HepG2 (cell line): Measurements from ENCODE around the gene VPS11. TPM values are rescaled to one million over a fixed set of nuclear protein-coding genes. Genes with fewer than 3 reads are reported as not detected.

ENCODE experiments used
- BHLHE40 ChIP-seq: IDR thresholded peaks from 2 replicates; pipeline ENCODE4 v1.6.1; 2011; ENCODE audit warnings: low read length, improper control_type of control experiment
- CEBPG ChIP-seq: IDR thresholded peaks from 2 replicates; pipeline ENCODE4 v1.6.1; 2016
- GZF1 ChIP-seq: sonication (generic); formaldehyde crosslinking; IDR thresholded peaks from 2 replicates; pipeline ENCODE4 v1.5.1; 2020; ENCODE audit warnings: mild to moderate bottlenecking, missing genetic modification reagents
- NR2C2 ChIP-seq: sonication (generic); formaldehyde crosslinking; IDR thresholded peaks from 2 replicates; pipeline ENCODE4 v1.4.0; 2020; ENCODE audit warnings: missing genetic modification reagents, mild to moderate bottlenecking, moderate library complexity, borderline replicate concordance
- SETDB1 ChIP-seq: sonication (generic); formaldehyde crosslinking; IDR thresholded peaks from 2 replicates; pipeline ENCODE4 v1.5.1; 2020; ENCODE audit warnings: missing genetic modification reagents, mild to moderate bottlenecking, borderline replicate concordance
- SIN3A ChIP-seq: IDR thresholded peaks from 2 replicates; pipeline ENCODE4 v1.6.1; 2011; ENCODE audit warnings: low read depth, mild to moderate bottlenecking, control low read depth, low read length, borderline replicate concordance
- SNAPC2 ChIP-seq: sonication (generic); formaldehyde crosslinking; IDR thresholded peaks from 2 replicates; pipeline ENCODE4 v1.8.1; 2022; ENCODE audit warnings: mild to moderate bottlenecking, missing genetic modification reagents
- SNRNP70 ChIP-seq: fragments of 200-400 bp; formaldehyde crosslinking; IDR thresholded peaks from 2 replicates; pipeline ENCODE4 v1.6.1; 2017; ENCODE audit warnings: mild to moderate bottlenecking, low read depth, low read length, moderate library complexity
- SP5 ChIP-seq: IDR thresholded peaks from 2 replicates; pipeline ENCODE4 v1.6.1; 2016; ENCODE audit warnings: low read depth, borderline replicate concordance
- TBL1XR1 ChIP-seq: fragments of 150-350 bp; IDR thresholded peaks from 2 replicates; pipeline ENCODE4 v1.6.1; 2014; ENCODE audit warnings: borderline replicate concordance, low read length; ENCODE audit not compliant: partially characterized antibody
- TCF7 ChIP-seq: sonication (generic); IDR thresholded peaks from 2 replicates; pipeline ENCODE4 v1.6.1; 2016; ENCODE audit warnings: antibody characterized with exemption, low read depth
- ZBTB7B ChIP-seq: sonication (generic); formaldehyde crosslinking; IDR thresholded peaks from 2 replicates; pipeline ENCODE4 v1.4.0; 2020; ENCODE audit warnings: missing genetic modification reagents
- ZFY ChIP-seq: sonication (generic); formaldehyde crosslinking; IDR thresholded peaks from 2 replicates; pipeline ENCODE4 v1.4.0; 2020; ENCODE audit warnings: missing genetic modification reagents
- ZNF136 ChIP-seq: sonication (generic); formaldehyde crosslinking; IDR thresholded peaks from 2 replicates; pipeline ENCODE4 v1.8.1; 2022; ENCODE audit warnings: low read depth, mild to moderate bottlenecking, moderate library complexity, missing genetic modification reagents
- ZNF180 ChIP-seq: sonication (generic); formaldehyde crosslinking; IDR thresholded peaks from 2 replicates; pipeline ENCODE4 v1.4.0; 2020; ENCODE audit warnings: low read depth, missing genetic modification reagents, borderline replicate concordance
- ZNF274 ChIP-seq: sonication (generic); formaldehyde crosslinking; IDR thresholded peaks from 2 replicates; pipeline ENCODE4 v1.5.1; 2020; ENCODE audit warnings: mild to moderate bottlenecking, missing genetic modification reagents
- ZNF3 ChIP-seq: IDR thresholded peaks from 2 replicates; pipeline ENCODE4 v1.7.0; 2017; ENCODE audit warnings: inconsistent platforms
- ZNF549 ChIP-seq: sonication (generic); formaldehyde crosslinking; IDR thresholded peaks from 2 replicates; pipeline ENCODE4 v1.5.0; 2020; ENCODE audit warnings: missing genetic modification reagents
- ZNF550 ChIP-seq: sonication (generic); formaldehyde crosslinking; IDR thresholded peaks from 2 replicates; pipeline ENCODE4 v1.4.0; 2020; ENCODE audit warnings: mild to moderate bottlenecking, missing genetic modification reagents, borderline replicate concordance
- ZNF614 ChIP-seq: IDR thresholded peaks from 2 replicates; pipeline ENCODE4 v1.6.1; 2018; ENCODE audit warnings: missing biosample characterization, missing genetic modification reagents, inconsistent platforms, borderline replicate concordance
- ZNF703 ChIP-seq: sonication (generic); formaldehyde crosslinking; IDR thresholded peaks from 2 replicates; pipeline ENCODE4 v1.5.1; 2020; ENCODE audit warnings: missing genetic modification reagents, mild to moderate bottlenecking, moderate library complexity, borderline replicate concordance
- ZNF772 ChIP-seq: sonication (generic); formaldehyde crosslinking; IDR thresholded peaks from 2 replicates; pipeline ENCODE4 v1.5.0; 2020; ENCODE audit warnings: mild to moderate bottlenecking, missing genetic modification reagents
- ZSCAN12 ChIP-seq: sonication (generic); formaldehyde crosslinking; IDR thresholded peaks from 2 replicates; pipeline ENCODE4 v1.9.0; 2021; ENCODE audit warnings: mild to moderate bottlenecking, missing genetic modification reagents
- polyA plus RNA-seq, 8 experiments: library from polyadenylated mRNA; depleted of rRNA in 3 of 8; stranded (reverse) in 7 of 8; unstranded in 1 of 8; fragments of >200 nt; fragmentation: Illumina TruSeq in 4 of 8; extraction: Trizol in 4 of 8; gene quantifications; 2 replicates each; pipeline versions ENCODE4 v1.2.1 to v1.2.3, GENCODE V29; 2011 to 2016; ENCODE audit warnings: low read depth in 4 of 8, missing spikeins in 1 of 8, mixed read lengths in 1 of 8; ENCODE audit not compliant: insufficient read depth in 1 of 8
- total RNA-seq, 5 experiments: library from RNA; depleted of rRNA; stranded (reverse); fragments of >200 nt; fragmentation: Illumina TruSeq; extraction: Trizol; gene quantifications; 2 replicates each; pipeline ENCODE4 v1.2.3, GENCODE V29; 2016; ENCODE audit warnings: low read depth in 1 of 5
- TF ChIP-seq, protein P1 (sequence below): IDR thresholded peaks from 2 replicates; pipeline ENCODE4 v1.6.1; 2016; ENCODE audit warnings: low read depth, missing genetic modification reagents, missing compliant biosample characterization
- TF ChIP-seq, protein P2 (sequence below): sonication (generic); formaldehyde crosslinking; IDR thresholded peaks from 2 replicates; pipeline ENCODE4 v1.9.0; 2021; ENCODE audit warnings: missing genetic modification reagents, mild to moderate bottlenecking, borderline replicate concordance

VPS11 gene
- total and polyA plus RNA-seq, 2 of the 13 experiments (the other 11 are each of a cell fraction or from before 2014, with no cell fraction given), result 13.7 to 21.6 TPM

- TF ChIP-seq, protein P1, sequence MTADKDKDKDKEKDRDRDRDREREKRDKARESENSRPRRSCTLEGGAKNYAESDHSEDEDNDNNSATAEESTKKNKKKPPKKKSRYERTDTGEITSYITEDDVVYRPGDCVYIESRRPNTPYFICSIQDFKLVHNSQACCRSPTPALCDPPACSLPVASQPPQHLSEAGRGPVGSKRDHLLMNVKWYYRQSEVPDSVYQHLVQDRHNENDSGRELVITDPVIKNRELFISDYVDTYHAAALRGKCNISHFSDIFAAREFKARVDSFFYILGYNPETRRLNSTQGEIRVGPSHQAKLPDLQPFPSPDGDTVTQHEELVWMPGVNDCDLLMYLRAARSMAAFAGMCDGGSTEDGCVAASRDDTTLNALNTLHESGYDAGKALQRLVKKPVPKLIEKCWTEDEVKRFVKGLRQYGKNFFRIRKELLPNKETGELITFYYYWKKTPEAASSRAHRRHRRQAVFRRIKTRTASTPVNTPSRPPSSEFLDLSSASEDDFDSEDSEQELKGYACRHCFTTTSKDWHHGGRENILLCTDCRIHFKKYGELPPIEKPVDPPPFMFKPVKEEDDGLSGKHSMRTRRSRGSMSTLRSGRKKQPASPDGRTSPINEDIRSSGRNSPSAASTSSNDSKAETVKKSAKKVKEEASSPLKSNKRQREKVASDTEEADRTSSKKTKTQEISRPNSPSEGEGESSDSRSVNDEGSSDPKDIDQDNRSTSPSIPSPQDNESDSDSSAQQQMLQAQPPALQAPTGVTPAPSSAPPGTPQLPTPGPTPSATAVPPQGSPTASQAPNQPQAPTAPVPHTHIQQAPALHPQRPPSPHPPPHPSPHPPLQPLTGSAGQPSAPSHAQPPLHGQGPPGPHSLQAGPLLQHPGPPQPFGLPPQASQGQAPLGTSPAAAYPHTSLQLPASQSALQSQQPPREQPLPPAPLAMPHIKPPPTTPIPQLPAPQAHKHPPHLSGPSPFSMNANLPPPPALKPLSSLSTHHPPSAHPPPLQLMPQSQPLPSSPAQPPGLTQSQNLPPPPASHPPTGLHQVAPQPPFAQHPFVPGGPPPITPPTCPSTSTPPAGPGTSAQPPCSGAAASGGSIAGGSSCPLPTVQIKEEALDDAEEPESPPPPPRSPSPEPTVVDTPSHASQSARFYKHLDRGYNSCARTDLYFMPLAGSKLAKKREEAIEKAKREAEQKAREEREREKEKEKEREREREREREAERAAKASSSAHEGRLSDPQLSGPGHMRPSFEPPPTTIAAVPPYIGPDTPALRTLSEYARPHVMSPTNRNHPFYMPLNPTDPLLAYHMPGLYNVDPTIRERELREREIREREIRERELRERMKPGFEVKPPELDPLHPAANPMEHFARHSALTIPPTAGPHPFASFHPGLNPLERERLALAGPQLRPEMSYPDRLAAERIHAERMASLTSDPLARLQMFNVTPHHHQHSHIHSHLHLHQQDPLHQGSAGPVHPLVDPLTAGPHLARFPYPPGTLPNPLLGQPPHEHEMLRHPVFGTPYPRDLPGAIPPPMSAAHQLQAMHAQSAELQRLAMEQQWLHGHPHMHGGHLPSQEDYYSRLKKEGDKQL (CRISPR knock-in tag), result no peak
- TF ChIP-seq TBL1XR1 (no peak), ZBTB7B (CRISPR knock-in tag) (no peak; the same call in 1 of the 2 replicates), NR2C2 (CRISPR knock-in tag) (peak; percentile 100), ZNF772 (peak; percentile 35; the same call in 1 of the 2 replicates), ZNF550 (CRISPR knock-in tag) (no peak), SP5 (CRISPR knock-in tag) (peak; percentile 60), CEBPG (CRISPR knock-in tag) (no peak), TCF7 (peak; percentile 28; the same call in 1 of the 2 replicates), ZNF614 (CRISPR knock-in tag) (peak; percentile 33; the same call in 1 of the 2 replicates), SNAPC2 (CRISPR knock-in tag) (no peak), ZNF3 (CRISPR knock-in tag) (no peak), ZFY (peak; percentile 88), ZNF549 (CRISPR knock-in tag) (no peak), ZNF703 (CRISPR knock-in tag) (no peak), ZNF180 (CRISPR knock-in tag) (no peak), BHLHE40 (no peak), SNRNP70 (no peak), ZNF136 (peak; percentile 69; the same call in 1 of the 2 replicates), GZF1 (no peak), SIN3A (peak; percentile 69; the same call in 1 of the 2 replicates), SETDB1 (CRISPR knock-in tag) (no peak), ZSCAN12 (CRISPR knock-in tag) (no peak), ZNF274 (0 out of 2 replicates have a peak, but pooled peaks have one; percentile 13)
- TF ChIP-seq, protein P2, sequence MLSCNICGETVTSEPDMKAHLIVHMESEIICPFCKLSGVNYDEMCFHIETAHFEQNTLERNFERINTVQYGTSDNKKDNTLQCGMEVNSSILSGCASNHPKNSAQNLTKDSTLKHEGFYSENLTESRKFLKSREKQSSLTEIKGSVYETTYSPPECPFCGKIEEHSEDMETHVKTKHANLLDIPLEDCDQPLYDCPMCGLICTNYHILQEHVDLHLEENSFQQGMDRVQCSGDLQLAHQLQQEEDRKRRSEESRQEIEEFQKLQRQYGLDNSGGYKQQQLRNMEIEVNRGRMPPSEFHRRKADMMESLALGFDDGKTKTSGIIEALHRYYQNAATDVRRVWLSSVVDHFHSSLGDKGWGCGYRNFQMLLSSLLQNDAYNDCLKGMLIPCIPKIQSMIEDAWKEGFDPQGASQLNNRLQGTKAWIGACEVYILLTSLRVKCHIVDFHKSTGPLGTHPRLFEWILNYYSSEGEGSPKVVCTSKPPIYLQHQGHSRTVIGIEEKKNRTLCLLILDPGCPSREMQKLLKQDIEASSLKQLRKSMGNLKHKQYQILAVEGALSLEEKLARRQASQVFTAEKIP, result no peak
Measured at GRCh38 chr11:119018074-119018938, 49.3 kb upstream of the VPS11 start, which contains the start of the genes RPS25 and TRAPPC4 (continued).
